ENCODE results near the gene APBB1IP.

The APBB1IP gene

DNA sequence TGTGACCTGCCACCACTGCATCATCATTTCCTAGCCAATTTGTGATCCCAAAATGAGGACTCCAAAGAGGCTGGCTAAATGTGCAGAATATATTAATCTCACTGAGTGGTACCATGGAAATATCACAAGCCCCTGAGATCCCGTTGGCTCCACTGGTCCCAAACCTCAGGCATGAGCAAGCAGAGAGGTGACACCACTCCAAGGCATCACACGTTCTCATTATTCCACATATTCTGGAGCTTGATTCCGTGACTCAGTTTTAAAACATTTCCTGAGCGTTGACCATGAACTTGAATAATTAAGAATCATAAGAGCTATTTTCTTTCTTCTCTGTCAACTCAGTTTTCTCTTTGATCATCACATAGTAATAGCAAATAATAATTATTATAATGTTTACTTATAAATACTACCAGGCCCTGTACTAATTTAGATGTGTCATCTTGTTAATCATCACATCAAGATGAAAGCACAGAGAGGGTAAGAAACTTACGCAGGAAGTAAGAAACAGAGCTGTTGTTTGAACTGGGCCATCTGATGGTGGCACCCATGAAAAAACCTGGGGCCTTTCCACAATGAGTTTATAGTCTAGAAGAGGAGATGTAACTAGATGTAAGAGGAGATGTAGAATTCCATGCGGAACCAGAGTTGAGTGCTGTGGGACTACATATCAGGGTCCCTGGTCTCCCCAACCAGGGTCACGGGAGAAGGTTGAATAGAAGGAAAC, 3.5 kb downstream of the APBB1IP start:
- no peak overlapping the region for H3K4me3 ChIP-seq (ENCODE audit: extremely low read depth, insufficient read depth, low read length, poor library complexity, severe bottlenecking)
- H3K9me3 ChIP-seq (ENCODE audit: control insufficient read depth, low read length), result no peaks in the 10 kb centered on the region
- no peaks in the 10 kb centered on the region for H3K36me3 ChIP-seq (ENCODE audit: control insufficient read depth, insufficient read depth, low read length)
- H3K27ac ChIP-seq (ENCODE audit: low read depth, low read length, severe bottlenecking), result no peak overlapping the region
- WGBS, 2 experiments (ENCODE audit: insufficient coverage in 2 of 2), result 70 to 78% methylated on average over 4 to 6 of the region's 7 CpGs
- H3K4me1 ChIP-seq (ENCODE audit: control insufficient read depth, insufficient read depth, low read length, poor library complexity, severe bottlenecking), result no peaks in the 10 kb centered on the region

- H3K4me3 ChIP-seq (ENCODE audit: extremely low read depth, insufficient read depth, low read length, poor library complexity, severe bottlenecking), result no peak overlapping the region
- no peak overlapping the region for H3K27ac ChIP-seq (ENCODE audit: low read depth, low read length, severe bottlenecking)
- 25 to 42% methylated on average over 1 to 2 of the region's 8 CpGs for WGBS, 2 experiments (ENCODE audit: insufficient coverage in 2 of 2)
- no peaks in the 10 kb centered on the region for H3K36me3 ChIP-seq (ENCODE audit: control insufficient read depth, insufficient read depth, low read length)
- no peaks in the 10 kb centered on the region for H3K4me1 ChIP-seq (ENCODE audit: control insufficient read depth, insufficient read depth, low read length, poor library complexity, severe bottlenecking)
- no peaks in the 10 kb centered on the region for H3K9me3 ChIP-seq (ENCODE audit: control insufficient read depth, low read length)
These were observed 7.4 kb downstream of the APBB1IP start for GRCh38 chr10:26445411-26446031.

- Histone ChIP-seq H3K4me3 (ENCODE audit: extremely low read depth, insufficient read depth, low read length, poor library complexity, severe bottlenecking) (no peak overlapping the region), H3K27ac (ENCODE audit: low read depth, low read length, severe bottlenecking) (no peak overlapping the region), H3K4me1 (ENCODE audit: control insufficient read depth, insufficient read depth, low read length, poor library complexity, severe bottlenecking) (no peaks in the 10 kb centered on the region), H3K36me3 (ENCODE audit: control insufficient read depth, insufficient read depth, low read length) (no peaks in the 10 kb centered on the region), H3K9me3 (ENCODE audit: control insufficient read depth, low read length) (no peaks in the 10 kb centered on the region)
- WGBS, 2 experiments (ENCODE audit: insufficient coverage in 2 of 2), result 95 to 100% methylated on average over 2 to 4 of the region's 5 CpGs
These were observed 8.1 kb downstream of the APBB1IP start for GRCh38 chr10:26446258-26446657.

DNA sequence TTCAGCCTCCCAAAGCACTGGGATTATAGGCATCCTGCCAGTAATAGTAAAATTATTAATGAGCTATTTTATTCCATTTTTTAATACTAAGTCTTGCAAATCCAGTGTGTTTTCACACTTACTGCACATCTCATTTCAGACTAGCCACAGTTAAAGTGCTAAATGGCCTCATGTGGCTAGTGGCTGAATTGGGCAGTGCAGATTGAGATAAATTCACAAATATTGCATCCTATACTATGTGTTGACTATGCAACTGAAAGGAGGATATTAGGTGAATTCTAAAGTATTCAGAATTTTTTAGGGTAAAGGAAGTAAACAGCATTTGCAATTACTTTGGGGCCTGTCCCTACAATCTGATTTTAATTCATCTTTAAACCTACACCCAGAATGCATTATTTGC, 10.2 kb downstream of the APBB1IP start:
- Histone ChIP-seq H3K4me3 (ENCODE audit: extremely low read depth, insufficient read depth, low read length, poor library complexity, severe bottlenecking) (no peak overlapping the region), H3K9me3 (ENCODE audit: control insufficient read depth, low read length) (no peaks in the 10 kb centered on the region), H3K4me1 (ENCODE audit: control insufficient read depth, insufficient read depth, low read length, poor library complexity, severe bottlenecking) (no peaks in the 10 kb centered on the region), H3K27ac (ENCODE audit: low read depth, low read length, severe bottlenecking) (no peak overlapping the region), H3K36me3 (ENCODE audit: control insufficient read depth, insufficient read depth, low read length) (no peaks in the 10 kb centered on the region)

DNA sequence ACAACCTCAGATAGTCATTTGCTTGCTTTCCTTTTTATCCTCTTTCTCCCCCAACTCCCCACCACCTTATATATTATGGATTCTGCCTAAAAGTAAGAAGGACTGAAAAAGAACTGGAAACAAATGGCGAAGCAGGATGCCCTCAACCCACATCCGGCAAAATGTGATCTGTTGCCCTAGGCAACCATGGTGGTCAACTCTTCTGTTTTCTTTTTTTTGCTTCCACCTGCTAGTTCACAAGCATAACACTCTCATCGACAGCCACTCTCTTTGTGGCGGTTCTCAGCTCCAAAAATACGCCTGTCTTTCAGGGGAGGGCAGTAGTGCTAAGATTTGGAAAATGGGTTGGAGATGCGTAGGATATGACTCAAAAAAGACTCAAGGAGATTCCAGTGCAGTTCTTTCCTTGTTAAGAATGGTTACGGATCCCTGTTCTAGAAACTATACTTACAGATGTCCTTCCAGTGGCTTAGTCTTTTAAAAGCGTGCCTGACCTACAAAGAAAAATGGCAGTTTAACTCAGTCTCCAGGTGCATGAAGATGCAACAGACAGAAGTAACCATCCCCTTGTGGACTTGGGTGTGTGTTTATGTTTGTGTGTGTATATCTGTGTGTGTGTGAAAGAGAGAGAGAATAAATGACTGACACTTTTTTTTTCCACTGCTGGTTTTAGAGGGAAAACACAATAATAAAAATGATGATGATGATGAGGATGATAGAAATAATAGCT, 10.7 kb downstream of the APBB1IP start:
- Histone ChIP-seq H3K4me1 (ENCODE audit: control insufficient read depth, insufficient read depth, low read length, poor library complexity, severe bottlenecking) (no peaks in the 10 kb centered on the region), H3K36me3 (ENCODE audit: control insufficient read depth, insufficient read depth, low read length) (no peaks in the 10 kb centered on the region), H3K4me3 (ENCODE audit: extremely low read depth, insufficient read depth, low read length, poor library complexity, severe bottlenecking) (no peak overlapping the region), H3K9me3 (ENCODE audit: control insufficient read depth, low read length) (no peaks in the 10 kb centered on the region), H3K27ac (ENCODE audit: low read depth, low read length, severe bottlenecking) (no peak overlapping the region)
- 90 to 100% methylated on average over 4 to 5 of the region's 8 CpGs for WGBS, 2 experiments (ENCODE audit: insufficient coverage in 2 of 2)

DNA sequence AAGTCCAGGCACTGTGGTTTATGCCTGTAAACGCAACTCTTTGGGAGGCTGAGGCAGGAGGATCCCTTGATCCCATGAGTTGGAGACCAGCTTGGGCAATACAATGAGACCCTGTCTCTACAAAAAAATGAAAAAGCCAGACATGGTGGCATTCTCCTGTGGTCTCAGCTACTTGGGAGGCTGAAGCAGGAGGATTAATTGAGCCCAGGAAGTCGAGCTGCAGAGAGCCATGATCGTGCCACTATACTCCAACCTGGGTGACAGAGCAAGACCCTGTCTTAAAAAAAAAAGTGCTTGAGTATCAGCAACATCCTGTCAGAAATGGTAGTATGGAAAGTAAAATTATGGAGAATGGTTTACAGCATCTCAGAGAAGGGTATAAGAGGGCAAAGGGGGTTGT, 11.6 kb downstream of the APBB1IP start:
- Histone ChIP-seq H3K27ac (ENCODE audit: low read depth, low read length, severe bottlenecking) (no peak overlapping the region), H3K4me3 (ENCODE audit: extremely low read depth, insufficient read depth, low read length, poor library complexity, severe bottlenecking) (no peak overlapping the region), H3K36me3 (ENCODE audit: control insufficient read depth, insufficient read depth, low read length) (no peaks in the 10 kb centered on the region), H3K9me3 (ENCODE audit: control insufficient read depth, low read length) (no peaks in the 10 kb centered on the region), H3K4me1 (ENCODE audit: control insufficient read depth, insufficient read depth, low read length, poor library complexity, severe bottlenecking) (no peaks in the 10 kb centered on the region)
- 43 to 63% methylated on average over 2 to 3 of the region's 3 CpGs for WGBS, 2 experiments (ENCODE audit: insufficient coverage in 2 of 2)

- Histone ChIP-seq H3K4me3 (ENCODE audit: extremely low read depth, insufficient read depth, low read length, poor library complexity, severe bottlenecking) (no peak overlapping the region), H3K9me3 (ENCODE audit: control insufficient read depth, low read length) (no peaks in the 10 kb centered on the region), H3K36me3 (ENCODE audit: control insufficient read depth, insufficient read depth, low read length) (no peaks in the 10 kb centered on the region), H3K4me1 (ENCODE audit: control insufficient read depth, insufficient read depth, low read length, poor library complexity, severe bottlenecking) (no peaks in the 10 kb centered on the region), H3K27ac (ENCODE audit: low read depth, low read length, severe bottlenecking) (no peak overlapping the region)
- WGBS, 2 experiments (ENCODE audit: insufficient coverage in 2 of 2), result 73% methylated on average over 2 of the region's 4 CpGs; no CpG with 5 or more reads in 1 of the 2 experiments
These were observed 13.8 kb downstream of the APBB1IP start for GRCh38 chr10:26451903-26452302.

DNA sequence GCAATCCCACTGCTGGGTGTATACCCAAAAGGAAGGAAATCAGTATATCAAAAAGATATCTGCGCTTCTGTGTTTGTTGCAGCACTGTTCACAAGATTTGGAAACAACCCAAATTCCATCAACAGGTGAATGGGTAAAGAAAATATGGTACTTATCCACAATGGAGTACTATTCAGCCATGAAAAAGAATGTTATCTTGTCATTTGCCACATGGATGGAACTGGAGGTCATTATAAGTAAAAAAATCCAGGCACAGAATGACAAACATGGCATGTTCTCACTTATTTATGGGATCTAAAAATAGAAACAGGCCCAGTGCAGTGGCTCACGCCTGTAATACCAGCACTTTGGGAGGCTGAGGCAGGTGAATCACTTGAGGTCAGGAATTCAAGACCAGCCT, 15.7 kb downstream of the APBB1IP start:
- Histone ChIP-seq H3K9me3 (ENCODE audit: control insufficient read depth, low read length) (no peaks in the 10 kb centered on the region), H3K4me1 (ENCODE audit: control insufficient read depth, insufficient read depth, low read length, poor library complexity, severe bottlenecking) (no peaks in the 10 kb centered on the region), H3K4me3 (ENCODE audit: extremely low read depth, insufficient read depth, low read length, poor library complexity, severe bottlenecking) (no peak overlapping the region), H3K27ac (ENCODE audit: low read depth, low read length, severe bottlenecking) (no peak overlapping the region), H3K36me3 (ENCODE audit: control insufficient read depth, insufficient read depth, low read length) (no peaks in the 10 kb centered on the region)
- 80% methylated on average over 1 of the region's 2 CpGs; no CpG with 5 or more reads in 1 of the 2 experiments for WGBS, 2 experiments (ENCODE audit: insufficient coverage in 2 of 2)

DNA sequence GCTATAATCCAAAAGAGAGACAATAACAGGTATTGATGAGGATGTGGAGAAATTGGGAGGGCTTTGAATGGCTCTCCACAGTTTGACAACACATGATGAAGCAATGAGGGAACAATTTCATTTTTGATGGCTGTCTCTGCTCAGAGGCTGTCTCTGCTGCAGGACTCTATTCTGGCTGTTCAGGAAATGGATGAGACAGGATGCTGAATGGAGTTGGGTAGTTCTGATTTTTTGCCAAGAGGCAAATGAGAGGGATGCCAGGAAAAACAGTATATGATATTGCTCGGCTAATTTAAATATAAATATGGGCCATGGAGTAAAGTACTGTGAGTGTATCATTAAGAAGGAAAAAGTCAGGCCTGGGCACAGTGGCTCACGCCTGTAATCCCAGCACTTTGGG, 16.8 kb downstream of the APBB1IP start:
- 73 to 77% methylated on average over 1 to 2 of the region's 2 CpGs for WGBS, 2 experiments (ENCODE audit: insufficient coverage in 2 of 2)
- no peak overlapping the region for H3K27ac ChIP-seq (ENCODE audit: low read depth, low read length, severe bottlenecking)
- no peaks in the 10 kb centered on the region for H3K4me1 ChIP-seq (ENCODE audit: control insufficient read depth, insufficient read depth, low read length, poor library complexity, severe bottlenecking)
- H3K9me3 ChIP-seq (ENCODE audit: control insufficient read depth, low read length), result no peaks in the 10 kb centered on the region
- no peak overlapping the region for H3K4me3 ChIP-seq (ENCODE audit: extremely low read depth, insufficient read depth, low read length, poor library complexity, severe bottlenecking)
- no peaks in the 10 kb centered on the region for H3K36me3 ChIP-seq (ENCODE audit: control insufficient read depth, insufficient read depth, low read length)

GRCh38 chr10:26455567-26456315, 17.6 kb downstream of the APBB1IP start:
- Histone ChIP-seq H3K4me1 (ENCODE audit: control insufficient read depth, insufficient read depth, low read length, poor library complexity, severe bottlenecking) (no peaks in the 10 kb centered on the region), H3K9me3 (ENCODE audit: control insufficient read depth, low read length) (no peaks in the 10 kb centered on the region), H3K27ac (ENCODE audit: low read depth, low read length, severe bottlenecking) (no peak overlapping the region), H3K4me3 (ENCODE audit: extremely low read depth, insufficient read depth, low read length, poor library complexity, severe bottlenecking) (no peak overlapping the region), H3K36me3 (ENCODE audit: control insufficient read depth, insufficient read depth, low read length) (no peaks in the 10 kb centered on the region)
- 80 to 84% methylated on average over 1 to 2 of the region's 7 CpGs for WGBS, 2 experiments (ENCODE audit: insufficient coverage in 2 of 2)
